Ramos (cell line): ENCODE results near the gene PDE4D.

ENCODE experiments used
- in situ Hi-C: fragments of 300-500 bp; cut with MboI; formaldehyde crosslinking; loops from one replicate; pipeline ENCODE4 v1.14.3; 2022; ENCODE audit warnings: low sequenced_read_pairs; ENCODE audit not compliant: unreplicated experiment

PDE4D gene

DNA sequence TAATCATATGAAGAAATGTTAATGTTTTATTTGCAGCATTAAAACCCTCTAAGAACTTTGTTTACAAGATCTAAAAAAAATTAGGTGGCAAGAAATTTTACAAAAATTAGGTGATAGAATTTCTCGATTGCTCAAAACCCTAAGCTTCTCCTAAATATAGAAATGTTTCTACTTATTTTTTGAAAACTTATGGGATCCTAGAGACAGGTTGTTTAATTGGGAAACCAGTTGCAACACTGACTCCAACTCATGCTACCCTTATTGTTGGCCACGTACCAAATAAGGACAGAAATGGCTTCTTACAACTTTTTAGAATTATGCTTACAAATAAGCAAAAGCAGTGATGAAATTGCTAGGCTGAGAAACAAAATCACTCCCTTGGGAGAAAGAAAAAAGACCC lies 531.1 kb downstream of the PDE4D start:
- in situ Hi-C loops = no loop called here

DNA sequence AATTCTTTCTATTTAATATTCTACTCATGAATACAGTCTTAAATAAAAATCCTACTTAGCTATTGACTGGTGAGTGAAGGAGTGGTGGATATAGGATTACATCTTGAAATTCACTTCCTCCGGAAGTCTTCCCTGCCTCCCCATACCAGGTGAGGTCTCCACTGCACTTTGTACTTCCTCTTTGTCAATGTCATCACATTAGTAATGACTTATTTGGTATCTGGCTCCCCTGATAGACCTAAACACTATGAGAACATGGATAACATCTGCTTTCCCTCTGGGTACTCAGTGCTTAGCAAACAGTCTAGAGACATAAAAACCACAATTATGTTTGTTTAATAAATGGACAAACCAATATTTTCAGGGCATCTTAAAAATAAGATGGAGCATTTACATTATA lies 532.1 kb downstream of the PDE4D start:
- in situ Hi-C loops = no loop called here

DNA sequence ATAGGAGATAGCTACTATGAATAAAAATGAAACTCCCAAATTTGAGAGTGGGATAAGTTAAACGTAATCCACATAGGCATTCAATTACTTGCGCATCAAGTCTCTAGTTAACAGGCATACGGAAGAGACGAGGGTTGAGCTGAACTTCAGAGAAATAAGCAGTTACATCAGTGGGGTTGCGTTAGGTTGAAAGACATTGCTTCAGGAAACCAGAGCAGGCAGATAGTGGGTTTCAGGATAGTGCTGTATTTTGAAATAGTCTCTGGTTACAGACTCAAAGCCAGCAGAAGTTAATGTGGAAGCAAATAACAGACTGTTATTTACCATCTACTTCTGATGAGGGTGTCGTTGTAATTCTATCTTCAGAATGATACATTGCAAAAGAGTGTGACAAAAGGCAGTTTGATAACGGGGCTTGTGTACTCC lies 533.4 kb downstream of the PDE4D start:
- in situ Hi-C loops = no loop called here

DNA sequence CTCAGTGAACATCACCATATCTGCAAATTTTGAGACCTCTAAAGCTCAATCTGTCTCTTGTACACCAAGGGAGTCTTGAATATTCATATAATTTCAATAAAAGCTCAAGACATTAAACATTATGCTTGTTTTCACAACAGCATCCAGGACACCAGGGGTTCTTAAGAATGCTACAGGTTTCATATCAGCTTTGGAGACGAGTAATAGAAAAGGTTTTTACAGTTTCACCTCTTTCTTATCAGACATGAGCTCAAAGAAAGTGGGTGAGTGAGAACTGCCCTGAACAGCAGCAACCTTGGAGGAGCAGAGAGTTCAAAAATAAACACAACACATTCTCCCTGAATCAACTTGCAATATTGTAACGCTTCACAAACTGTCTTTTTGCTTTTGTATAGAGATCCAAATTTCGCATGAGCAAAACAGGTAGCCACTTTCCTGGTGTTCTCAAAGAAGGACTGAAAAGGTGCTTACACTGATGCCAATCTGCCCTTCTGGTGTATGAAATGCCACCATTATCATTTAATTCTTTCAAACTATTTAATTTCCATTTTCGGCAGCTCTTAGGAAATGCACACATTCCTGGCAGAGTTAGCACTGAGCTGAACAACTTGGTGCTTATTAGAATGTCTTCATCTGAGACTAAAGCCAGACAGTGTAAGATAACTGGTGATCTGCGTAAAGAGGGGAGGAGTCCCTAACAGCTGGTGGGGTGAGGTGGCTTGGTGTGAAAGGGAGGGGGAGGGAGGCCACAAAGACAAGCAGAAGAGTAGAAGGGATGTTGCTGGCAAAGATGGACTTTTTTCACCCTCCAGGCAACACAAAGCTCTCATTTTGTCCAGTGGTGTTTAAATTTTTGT lies 535.3 kb downstream of the PDE4D start:
- in situ Hi-C loops = no loop called here

DNA sequence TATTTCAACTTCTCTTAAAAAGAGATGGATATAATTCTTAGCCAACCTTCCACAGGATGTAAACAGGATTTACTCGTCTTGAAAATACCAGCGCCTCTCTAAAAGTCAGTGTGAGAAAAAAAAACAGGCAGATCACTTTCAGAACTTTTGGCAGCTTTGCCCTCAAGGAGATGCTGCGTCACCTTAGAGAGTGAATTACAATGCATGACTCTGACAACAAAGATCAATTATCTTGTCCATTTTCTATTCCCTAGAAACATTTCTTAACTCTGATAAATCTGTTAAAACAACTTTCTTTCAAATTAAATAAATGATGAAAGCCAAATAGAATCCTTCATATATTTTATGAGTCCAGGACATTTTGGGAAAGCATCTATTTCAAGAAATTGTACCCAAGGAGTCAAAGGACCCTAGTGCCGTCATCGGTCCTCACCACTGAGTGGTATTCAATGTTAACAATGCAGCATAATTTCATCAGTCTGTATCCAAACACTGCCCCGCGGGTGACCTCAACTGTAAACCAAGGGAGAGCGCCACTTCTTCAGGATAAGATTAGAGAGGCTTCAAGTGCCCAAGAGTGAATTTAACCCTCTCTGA lies 536.0 kb downstream of the PDE4D start:
- in situ Hi-C loops = no loop called here

- in situ Hi-C loops = no loop called here
Observed at GRCh38 chr5:59356813-59357380, 536.6 kb downstream of the PDE4D start.

DNA sequence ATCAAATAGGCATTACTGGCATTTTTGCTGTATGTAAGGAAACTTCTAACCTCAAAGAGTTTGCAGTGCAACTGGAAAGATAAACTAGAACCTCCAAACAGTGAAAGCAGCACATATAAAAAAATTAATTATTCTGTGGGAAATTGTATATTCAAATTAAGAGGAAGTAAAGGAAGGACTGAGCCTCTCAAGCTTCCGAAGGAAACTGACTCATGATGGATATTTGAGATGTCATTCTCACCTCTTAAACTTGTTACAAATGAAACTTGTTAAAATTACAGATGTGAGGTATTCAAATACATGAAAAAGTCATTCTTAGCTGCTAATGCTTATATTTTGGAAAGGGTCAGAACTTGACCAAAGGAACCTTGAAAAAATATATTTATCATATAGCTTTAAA lies 538.7 kb downstream of the PDE4D start:
- in situ Hi-C loops = no loop called here

GRCh38 chr5:59354274-59354673 lies 539.3 kb downstream of the PDE4D start:
- in situ Hi-C loops = no loop called here

- in situ Hi-C loops = no loop called here
Observed at GRCh38 chr5:59351076-59351794, 542.3 kb downstream of the PDE4D start.

DNA sequence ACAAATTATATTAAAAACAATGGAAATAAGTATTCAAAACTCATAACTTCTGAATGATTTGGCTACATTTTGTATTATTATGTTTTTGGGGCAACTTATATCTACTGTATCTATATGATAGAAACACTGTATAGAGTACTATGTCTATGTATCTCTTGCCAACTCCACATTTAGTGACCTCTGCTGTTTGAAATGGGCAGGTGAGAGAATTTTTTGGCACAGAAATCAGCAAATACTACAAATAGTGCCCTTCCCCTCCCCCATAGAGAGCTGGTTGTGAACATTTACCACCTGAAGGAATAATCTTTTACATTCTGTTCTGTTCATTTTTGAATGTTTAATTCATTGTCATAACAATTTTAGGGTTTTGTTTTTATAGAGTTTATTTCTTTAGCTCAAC lies 545.3 kb downstream of the PDE4D start:
- in situ Hi-C loops = no loop called here

- in situ Hi-C loops = no loop called here
Observed at GRCh38 chr5:59346982-59347381, 546.5 kb downstream of the PDE4D start.

DNA sequence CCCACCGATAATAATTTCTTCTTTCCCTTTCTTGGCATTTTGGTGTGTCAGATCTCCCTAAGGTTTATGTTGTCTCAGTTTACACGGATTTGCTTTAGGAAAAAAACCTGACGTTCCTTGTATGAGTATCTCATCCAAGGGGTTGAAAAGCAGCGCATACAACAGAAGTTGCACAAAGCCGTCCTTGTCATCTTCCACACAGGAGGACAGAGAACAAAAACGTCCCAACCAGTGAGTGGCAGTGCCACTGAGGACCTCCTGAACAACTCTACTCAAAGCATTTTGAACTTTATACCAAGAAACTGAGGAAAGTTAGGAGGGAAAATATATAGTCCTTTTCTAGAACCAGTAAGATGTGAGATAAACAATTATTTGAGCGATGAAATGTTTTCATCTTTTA lies 547.0 kb downstream of the PDE4D start:
- in situ Hi-C loops = no loop called here

- in situ Hi-C loops = no loop called here
Observed at GRCh38 chr5:59342181-59342580, 551.3 kb downstream of the PDE4D start.

DNA sequence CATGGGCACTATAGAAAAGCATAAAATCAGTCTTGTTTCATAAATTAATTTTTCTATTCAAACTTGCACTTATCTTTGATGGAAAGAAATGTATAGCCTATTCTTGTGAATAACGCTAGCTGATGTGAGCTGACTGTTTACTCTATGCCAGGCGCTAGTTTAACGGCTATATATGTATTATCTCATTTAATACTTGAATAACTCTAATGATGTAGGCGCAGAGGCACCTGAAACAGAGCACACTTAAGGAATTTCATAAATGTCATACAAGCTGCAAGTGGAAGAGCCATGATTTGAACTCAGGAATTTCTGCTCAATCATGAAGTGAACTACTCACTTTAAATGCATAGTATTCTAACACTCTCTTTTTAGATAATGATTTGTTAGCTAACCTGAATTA lies 551.8 kb downstream of the PDE4D start:
- in situ Hi-C loops = no loop called here

DNA sequence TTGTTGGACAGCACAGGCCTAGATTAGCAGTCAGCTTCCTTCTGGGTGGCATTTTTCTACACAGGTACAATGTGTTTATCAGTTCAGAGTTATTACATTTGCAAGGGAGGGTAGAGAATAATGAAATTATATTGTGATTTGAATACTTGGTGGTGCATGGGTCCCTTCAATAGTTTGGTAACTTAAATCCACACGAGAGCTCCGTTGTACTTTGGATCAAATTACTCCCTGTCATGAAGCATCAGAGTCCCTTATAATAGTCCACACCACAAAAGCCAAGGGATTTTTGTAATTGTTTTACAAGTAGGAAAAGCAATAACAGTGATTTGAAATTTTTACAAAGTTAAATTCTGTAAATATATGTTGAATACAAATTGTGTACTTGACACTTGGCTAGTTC lies 552.4 kb downstream of the PDE4D start:
- in situ Hi-C loops = no loop called here

GRCh38 chr5:59340637-59341036 lies 552.9 kb downstream of the PDE4D start:
- in situ Hi-C loops = no loop called here

GRCh38 chr5:59337240-59337639 lies 556.3 kb downstream of the PDE4D start:
- in situ Hi-C loops = no loop called here

- in situ Hi-C loops = no loop called here
Observed at GRCh38 chr5:59335544-59335943, 558.0 kb downstream of the PDE4D start.

- in situ Hi-C loops = no loop called here
Observed at GRCh38 chr5:59333416-59333815, 560.1 kb downstream of the PDE4D start.

DNA sequence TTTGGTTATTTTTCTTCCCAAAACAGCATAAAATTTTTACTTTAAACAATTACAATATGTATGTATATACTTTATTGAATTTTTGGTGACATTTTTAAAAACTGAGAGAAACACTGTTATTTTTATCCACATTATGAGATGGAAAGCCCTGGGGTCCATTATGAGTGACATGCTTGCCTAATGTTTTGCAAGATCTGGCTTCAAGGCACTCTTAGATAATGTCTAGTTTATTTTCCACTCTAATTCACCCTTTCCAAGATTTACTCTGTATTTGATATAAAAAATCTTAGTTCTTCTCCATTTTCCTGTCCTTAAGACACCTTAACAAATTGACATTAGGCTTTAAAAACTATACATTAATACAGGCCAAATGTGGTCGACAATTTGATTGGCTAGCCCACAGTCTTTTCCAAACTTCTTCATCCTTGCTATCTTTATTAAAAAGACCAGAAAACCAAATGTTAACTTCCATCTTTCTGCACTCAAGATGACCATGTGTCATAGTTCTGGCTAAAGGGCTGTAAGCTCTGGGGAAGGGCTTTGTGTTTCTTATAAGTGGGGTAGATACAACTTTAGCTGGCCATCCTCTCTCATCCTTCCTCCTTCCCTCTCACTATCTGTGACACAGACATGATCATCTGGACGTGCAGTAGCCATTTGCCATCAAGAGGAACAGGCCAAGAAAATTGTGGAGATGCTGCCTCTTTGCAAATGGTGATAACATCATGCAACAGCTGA lies 561.1 kb downstream of the PDE4D start:
- in situ Hi-C loops = no loop called here
